NCI-H1694 treated with DMSO at 0.1 percent for 48 hours (cell line): Measurements from ENCODE around the gene LPAR1.
A peak's percentile ranks its signal among the peaks of the same experiment; 100 is the strongest.

ENCODE experiments used
- DNase-seq: peaks from one replicate; lab custom pipeline; 2025; lab: John Stamatoyannopoulos, UW

Gene LPAR1

GRCh38 chr9:110919609-110920008 is 118.7 kb downstream of the LPAR1 start:
- DNase-seq, result no peak

- DNase-seq, result no peak
These were observed 119.2 kb downstream of the LPAR1 start for GRCh38 chr9:110919050-110919435.

- DNase-seq, result no peak
These were observed 119.8 kb downstream of the LPAR1 start for GRCh38 chr9:110918316-110919049.

- no peak for DNase-seq
These were observed 121.9 kb downstream of the LPAR1 start for GRCh38 chr9:110916403-110916802.

- no peak for DNase-seq
These were observed 125.6 kb downstream of the LPAR1 start for GRCh38 chr9:110912419-110913291.

- DNase-seq, result no peak
These were observed 126.4 kb downstream of the LPAR1 start for GRCh38 chr9:110911659-110912418.

GRCh38 chr9:110908894-110909293 is 129.4 kb downstream of the LPAR1 start:
- no peak for DNase-seq

GRCh38 chr9:110900917-110901316 is 137.4 kb downstream of the LPAR1 start:
- no peak for DNase-seq

GRCh38 chr9:110900456-110900855 is 137.8 kb downstream of the LPAR1 start:
- no peak for DNase-seq

GRCh38 chr9:110898866-110899265 is 139.4 kb downstream of the LPAR1 start:
- DNase-seq, result no peak

- DNase-seq, result no peak
These were observed 139.9 kb downstream of the LPAR1 start for GRCh38 chr9:110898358-110898757.

GRCh38 chr9:110897943-110898342 is 140.3 kb downstream of the LPAR1 start:
- DNase-seq, result no peak

- DNase-seq, result no peak
These were observed 142.9 kb downstream of the LPAR1 start for GRCh38 chr9:110895147-110895905.

GRCh38 chr9:110894731-110895130 is 143.5 kb downstream of the LPAR1 start:
- DNase-seq, result no peak

- DNase-seq, result no peak
These were observed 145.6 kb downstream of the LPAR1 start for GRCh38 chr9:110892689-110893088.

GRCh38 chr9:110891760-110892159 is 146.5 kb downstream of the LPAR1 start:
- DNase-seq, result no peak

GRCh38 chr9:110890416-110890815 is 147.9 kb downstream of the LPAR1 start:
- no peak for DNase-seq

GRCh38 chr9:110887276-110887675 is 151.0 kb downstream of the LPAR1 start:
- no peak for DNase-seq

GRCh38 chr9:110886832-110887231 is 151.4 kb downstream of the LPAR1 start:
- no peak for DNase-seq

- peak; percentile 38 for DNase-seq
These were observed 158.1 kb downstream of the LPAR1 start for GRCh38 chr9:110880189-110880588.

GRCh38 chr9:110877374-110877773 is 160.9 kb downstream of the LPAR1 start:
- no peak for DNase-seq

GRCh38 chr9:110876929-110877328 is 161.3 kb downstream of the LPAR1 start:
- DNase-seq, result no peak
